Caco-2 (cell line): ENCODE measurements around the gene ENOX1. TPM values are rescaled to one million over a fixed set of nuclear protein-coding genes. Genes with fewer than 3 reads are reported as not detected.

Experiments used
- BruUV-seq: library from RNA; stranded (reverse); fragments of 400-500 nt; replicated peaks from 2 replicates; lab custom pipeline; 2021; lab: Mats Ljungman, UMichigan
- CTCF ChIA-PET: fragments of 300-600 bp; sonication (Branson Sonifier 250); formaldehyde crosslinking; loops from one replicate; lab custom pipeline; 2022; ENCODE audit warnings: antibody characterized with exemption; lab: Charles Lee
- POLR2A ChIA-PET: fragments of 300-600 bp; sonication (Branson Sonifier 250); formaldehyde crosslinking; loops from one replicate; lab custom pipeline; 2022; ENCODE audit warnings: antibody characterized with exemption; lab: Charles Lee
- DNase-seq, 2 experiments: peaks; one replicate each; pipeline versions ENCODE4 v3.0.0 to v3.0.0-alpha.2; 2020 to 2022
- H3K27me3 ChIP-seq: replicated peaks from 2 replicates; pipeline ENCODE4 v1.6.0; 2011; ENCODE audit warnings: low read length; ENCODE audit not compliant: control insufficient read depth, insufficient read depth
- H3K36me3 ChIP-seq: 2 replicates; pipeline ENCODE4 v1.5.1; 2011; ENCODE audit warnings: low read length; ENCODE audit not compliant: control insufficient read depth, insufficient read depth
- H3K4me1 ChIP-seq: fragments of 250-450 bp; sonication (Bioruptor Pico); 2 replicates; pipeline ENCODE4 v1.5.1; 2020; ENCODE audit warnings: mild to moderate bottlenecking
- H3K4me3 ChIP-seq: 2 replicates; pipeline ENCODE4 v1.5.1; 2011; ENCODE audit warnings: low read depth, mild to moderate bottlenecking, control low read depth, low read length
- H3K9me3 ChIP-seq: fragments of 250-450 bp; sonication (Bioruptor Pico); 2 replicates; pipeline ENCODE4 v1.5.1; 2020; ENCODE audit warnings: mild to moderate bottlenecking, moderate library complexity
- H3K27ac Mint-ChIP-seq: one replicate; pipeline ENCODE4 v1.8.0; 2022; ENCODE audit warnings: mixed read lengths; ENCODE audit not compliant: unreplicated experiment
- H3K27me3 Mint-ChIP-seq: one replicate; pipeline ENCODE4 v1.8.0; 2022; ENCODE audit warnings: mixed read lengths; ENCODE audit not compliant: insufficient read depth, unreplicated experiment
- H3K36me3 Mint-ChIP-seq: one replicate; pipeline ENCODE4 v1.8.0; 2022; ENCODE audit warnings: mild to moderate bottlenecking, mixed read lengths; ENCODE audit not compliant: insufficient read depth, unreplicated experiment
- H3K4me1 Mint-ChIP-seq: one replicate; pipeline ENCODE4 v1.8.0; 2022; ENCODE audit warnings: low read depth, mixed read lengths; ENCODE audit not compliant: unreplicated experiment
- H3K4me3 Mint-ChIP-seq: one replicate; pipeline ENCODE4 v1.8.0; 2022; ENCODE audit warnings: mild to moderate bottlenecking, moderate library complexity, mixed read lengths; ENCODE audit not compliant: unreplicated experiment
- H3K9me3 Mint-ChIP-seq: one replicate; pipeline ENCODE4 v1.8.0; 2022; ENCODE audit warnings: mixed read lengths; ENCODE audit not compliant: unreplicated experiment
- intact Hi-C: fragments of 100-400 bp; cut with micrococcal nuclease; formaldehyde crosslinking; loops from one replicate; pipeline ENCODE4 v1.10.0; 2022; ENCODE audit not compliant: unreplicated experiment
- total RNA-seq: library from RNA; stranded (reverse); gene quantifications from 2 replicates; pipeline ENCODE4 v1.2.3, GENCODE V29; 2022
- TF ChIP-seq, protein P1 (sequence below), 2 experiments: fragments of 200-600 bp in 1 of 2; IDR thresholded peaks; 1 replicate in 1 of 2; 2 replicates in 1 of 2; pipeline versions ENCODE4 v1.5.1 to v1.8.0; 2011 to 2022; ENCODE audit warnings: antibody characterized with exemption in 1 of 2, control low read depth in 1 of 2, inconsistent platforms in 1 of 2, low read depth in 1 of 2, low read length in 1 of 2, mild to moderate bottlenecking in 1 of 2, moderate library complexity in 1 of 2; ENCODE audit not compliant: insufficient read depth in 1 of 2, severe bottlenecking in 1 of 2, unreplicated experiment in 1 of 2

Gene ENOX1
- total RNA-seq, 1 experiment from 2014 or later, result 9.1 TPM

DNA sequence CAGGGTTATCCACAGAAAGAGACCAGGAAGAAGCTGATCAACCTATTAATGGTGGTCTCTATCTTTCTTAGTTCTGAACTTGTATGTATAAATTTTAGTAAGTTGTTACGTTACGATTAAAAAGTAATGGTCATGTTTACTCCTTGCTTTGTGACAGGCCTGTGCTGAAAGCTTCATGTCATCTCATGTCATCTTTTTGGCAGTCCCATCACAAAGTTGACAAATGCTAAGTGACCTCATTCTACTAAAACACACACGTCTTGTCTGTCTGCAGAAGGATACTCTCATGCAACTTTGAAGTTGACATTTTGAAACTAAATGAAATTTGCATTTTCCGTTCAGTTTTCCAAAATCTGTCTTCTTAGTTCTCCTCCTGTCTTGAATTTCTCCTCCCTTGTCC, 417.5 kb downstream of the ENOX1 start:
- no peaks in the 10 kb centered on the region for H3K27me3 Mint-ChIP-seq
- H3K9me3 ChIP-seq, result no peaks in the 10 kb centered on the region
- intact Hi-C loops, result no loop called here
- TF ChIP-seq, protein P1, sequence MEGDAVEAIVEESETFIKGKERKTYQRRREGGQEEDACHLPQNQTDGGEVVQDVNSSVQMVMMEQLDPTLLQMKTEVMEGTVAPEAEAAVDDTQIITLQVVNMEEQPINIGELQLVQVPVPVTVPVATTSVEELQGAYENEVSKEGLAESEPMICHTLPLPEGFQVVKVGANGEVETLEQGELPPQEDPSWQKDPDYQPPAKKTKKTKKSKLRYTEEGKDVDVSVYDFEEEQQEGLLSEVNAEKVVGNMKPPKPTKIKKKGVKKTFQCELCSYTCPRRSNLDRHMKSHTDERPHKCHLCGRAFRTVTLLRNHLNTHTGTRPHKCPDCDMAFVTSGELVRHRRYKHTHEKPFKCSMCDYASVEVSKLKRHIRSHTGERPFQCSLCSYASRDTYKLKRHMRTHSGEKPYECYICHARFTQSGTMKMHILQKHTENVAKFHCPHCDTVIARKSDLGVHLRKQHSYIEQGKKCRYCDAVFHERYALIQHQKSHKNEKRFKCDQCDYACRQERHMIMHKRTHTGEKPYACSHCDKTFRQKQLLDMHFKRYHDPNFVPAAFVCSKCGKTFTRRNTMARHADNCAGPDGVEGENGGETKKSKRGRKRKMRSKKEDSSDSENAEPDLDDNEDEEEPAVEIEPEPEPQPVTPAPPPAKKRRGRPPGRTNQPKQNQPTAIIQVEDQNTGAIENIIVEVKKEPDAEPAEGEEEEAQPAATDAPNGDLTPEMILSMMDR (IDR thresholded peaks at IDR 0.05; ENCODE audit: insufficient read depth in 1 of 2, low read depth in 1 of 2, low read length in 1 of 2, severe bottlenecking in 1 of 2, unreplicated experiment in 1 of 2), result no peak
- no peaks in the 10 kb centered on the region for H3K36me3 ChIP-seq
- no peak overlapping the region for H3K4me3 ChIP-seq
- H3K4me1 ChIP-seq, result peaks cover 16% of the 10 kb centered on the region
- BruUV-seq, result no TSS peak
- DNase-seq, result no peak
- ChIA-PET POLR2A (no interaction called here), CTCF (no interaction called here)
- H3K4me3 Mint-ChIP-seq, result no peak overlapping the region
- H3K36me3 Mint-ChIP-seq, result no peaks in the 10 kb centered on the region
- no peak overlapping the region for H3K27ac Mint-ChIP-seq
- H3K9me3 Mint-ChIP-seq, result no peaks in the 10 kb centered on the region
- no peaks in the 10 kb centered on the region for H3K27me3 ChIP-seq
- no peaks in the 10 kb centered on the region for H3K4me1 Mint-ChIP-seq

DNA sequence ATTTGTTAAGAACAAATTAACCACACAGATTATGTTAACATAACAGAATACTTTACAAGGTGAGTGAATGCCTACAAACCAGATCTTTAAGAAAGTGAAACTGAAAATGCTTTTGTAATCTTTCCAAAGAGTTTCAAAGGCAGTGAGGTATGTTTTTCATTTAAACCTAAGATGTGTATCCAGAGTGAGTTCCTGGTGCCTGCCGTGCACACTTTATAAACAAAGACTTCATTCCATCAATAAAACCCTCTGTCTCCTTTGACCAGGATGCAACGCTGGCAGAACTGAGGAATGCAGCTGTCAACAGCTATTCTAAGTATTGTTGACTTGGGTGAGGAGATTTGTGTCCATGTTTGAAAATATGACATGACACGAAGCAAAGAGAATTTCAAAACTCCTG, 418.8 kb downstream of the ENOX1 start:
- intact Hi-C loops, result no loop called here
- Histone ChIP-seq H3K36me3 (no peaks in the 10 kb centered on the region), H3K4me1 (peaks cover 16% of the 10 kb centered on the region), H3K4me3 (no peak overlapping the region), H3K9me3 (no peaks in the 10 kb centered on the region), H3K27me3 (no peaks in the 10 kb centered on the region)
- H3K27ac Mint-ChIP-seq, result no peak overlapping the region
- CTCF ChIA-PET, result no interaction called here
- no peaks in the 10 kb centered on the region for H3K36me3 Mint-ChIP-seq
- BruUV-seq, result no TSS peak
- POLR2A ChIA-PET, result interaction anchor here (0.6 kb wide), 1 partner anchor 21 kb away, joined by 3 read pairs; no protein-coding TSS in a partner anchor
- TF ChIP-seq, protein P1 (IDR thresholded peaks at IDR 0.05; ENCODE audit: insufficient read depth in 1 of 2, low read depth in 1 of 2, low read length in 1 of 2, severe bottlenecking in 1 of 2, unreplicated experiment in 1 of 2), result no peak
- no peak overlapping the region for H3K4me3 Mint-ChIP-seq
- no peaks in the 10 kb centered on the region for H3K9me3 Mint-ChIP-seq
- H3K27me3 Mint-ChIP-seq, result no peaks in the 10 kb centered on the region
- DNase-seq, result peak in 1 of 2 experiments; percentile 32
- no peaks in the 10 kb centered on the region for H3K4me1 Mint-ChIP-seq

DNA sequence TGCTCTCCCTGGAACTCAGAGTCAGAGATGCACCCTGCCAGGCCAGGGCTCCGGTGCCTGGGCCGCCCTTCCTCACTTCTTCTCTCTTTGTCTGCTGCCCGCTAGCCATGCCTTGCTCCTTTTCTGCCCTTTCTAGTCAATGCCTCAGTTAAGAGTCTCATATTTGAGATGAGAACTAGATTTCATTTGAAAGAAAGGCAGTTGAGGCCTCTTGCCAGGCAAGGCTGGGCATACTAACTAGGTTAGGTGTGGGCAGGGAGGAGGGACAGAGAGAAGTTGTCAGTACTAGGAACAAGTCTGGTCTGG, 421.8 kb downstream of the ENOX1 start:
- H3K27me3 ChIP-seq, result no peaks in the 10 kb centered on the region
- H3K27ac Mint-ChIP-seq, result no peak overlapping the region
- H3K4me1 ChIP-seq, result peaks cover 16% of the 10 kb centered on the region
- H3K9me3 ChIP-seq, result no peaks in the 10 kb centered on the region
- ChIA-PET CTCF (no interaction called here), POLR2A (no interaction called here)
- no peaks in the 10 kb centered on the region for H3K36me3 ChIP-seq
- no peaks in the 10 kb centered on the region for H3K4me1 Mint-ChIP-seq
- BruUV-seq, result no TSS peak
- no peaks in the 10 kb centered on the region for H3K9me3 Mint-ChIP-seq
- H3K36me3 Mint-ChIP-seq, result no peaks in the 10 kb centered on the region
- intact Hi-C loops, result no loop called here
- no peak overlapping the region for H3K4me3 Mint-ChIP-seq
- no peak for DNase-seq
- no peak overlapping the region for H3K4me3 ChIP-seq
- TF ChIP-seq, protein P1 (IDR thresholded peaks at IDR 0.05; ENCODE audit: insufficient read depth in 1 of 2, low read depth in 1 of 2, low read length in 1 of 2, severe bottlenecking in 1 of 2, unreplicated experiment in 1 of 2), result no peak
- H3K27me3 Mint-ChIP-seq, result no peaks in the 10 kb centered on the region
